T-helper 2 cell (primary cell): ENCODE measurements around the gene MVP.
A peak's percentile ranks its signal among the peaks of the same experiment; 100 is the strongest.
"Not testable (repeated sequence)": the region's sequence is repeated elsewhere in the genome, so short reads cannot be mapped to it uniquely, and the experiment has no call there.

ENCODE experiments used
- DNase-seq, 5 experiments: peaks; one replicate each; pipeline versions ENCODE4 v3.0.0 to v3.0.0-alpha.2; 2012 to 2022
- total RNA-seq, 2 donors: gene quantifications; one replicate each; lab custom pipeline; 2026; lab: John Stamatoyannopoulos, UW

MVP gene
- total RNA-seq: 152 to 201 reads per million in 2 donors

- DNase-seq: peak in 2 of 5 experiments; percentile 28 to 61
Observed at GRCh38 chr16:29820271-29820701, at the start of gene MVP. TSS of gene MVP (plus strand) at chr16:29820462. CDS start at chr16:29830550, 10,088 bp downstream.

DNA sequence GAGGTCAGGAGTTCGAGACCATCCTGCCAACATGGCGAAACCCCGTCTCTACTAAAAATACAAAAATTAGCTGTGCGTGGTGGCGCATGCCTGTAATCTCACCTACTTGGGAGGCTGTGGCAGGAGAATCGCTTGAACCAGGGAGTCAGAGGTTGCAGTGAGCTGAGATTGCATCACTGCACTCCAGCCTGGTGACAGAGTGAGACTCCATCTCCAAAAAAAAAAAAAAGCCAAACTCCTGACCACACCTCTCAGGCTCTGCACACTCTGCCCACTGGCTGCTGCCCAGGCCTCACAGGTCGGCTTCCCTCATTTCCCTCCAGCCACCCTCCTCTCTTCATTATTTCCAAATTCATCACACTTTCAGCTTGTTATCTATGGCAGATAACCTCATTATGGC is 47.9 kb upstream of the MVP start:
- not testable (repeated sequence) for DNase-seq

GRCh38 chr16:29774730-29775129 is 45.5 kb upstream of the MVP start:
- no peak for DNase-seq

DNA sequence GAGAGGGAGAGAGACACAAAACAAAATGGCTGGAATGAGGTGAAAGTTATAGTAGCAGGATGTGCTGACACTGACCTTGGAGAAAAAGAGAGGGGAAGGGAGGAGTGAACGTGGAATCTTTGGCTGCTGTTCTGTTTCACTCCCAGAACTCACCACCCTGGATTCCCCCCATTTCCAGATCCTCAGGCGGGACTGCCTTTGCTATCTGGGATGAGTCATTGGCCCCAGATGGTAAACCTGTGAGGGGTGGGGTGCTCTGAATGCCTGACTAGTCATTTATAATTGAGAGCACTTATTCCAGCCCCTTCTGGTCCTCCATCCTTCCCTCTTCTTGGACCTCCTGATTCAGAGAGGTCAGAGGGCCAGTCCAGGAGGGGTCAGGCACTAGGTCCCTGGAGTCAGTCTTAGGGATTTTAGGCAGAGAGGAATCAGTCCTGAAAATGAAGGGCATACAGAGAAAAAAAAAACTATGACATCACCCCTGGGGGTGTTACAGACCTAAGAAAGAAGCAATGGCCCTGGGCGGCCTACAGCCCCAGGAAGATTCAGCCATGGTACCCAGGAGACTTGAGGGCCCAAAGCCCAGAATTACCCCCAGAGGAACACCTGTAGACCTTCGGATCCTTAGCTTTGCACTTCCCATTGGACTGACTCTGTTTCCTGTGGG is 44.4 kb upstream of the MVP start:
- no peak for DNase-seq

DNA sequence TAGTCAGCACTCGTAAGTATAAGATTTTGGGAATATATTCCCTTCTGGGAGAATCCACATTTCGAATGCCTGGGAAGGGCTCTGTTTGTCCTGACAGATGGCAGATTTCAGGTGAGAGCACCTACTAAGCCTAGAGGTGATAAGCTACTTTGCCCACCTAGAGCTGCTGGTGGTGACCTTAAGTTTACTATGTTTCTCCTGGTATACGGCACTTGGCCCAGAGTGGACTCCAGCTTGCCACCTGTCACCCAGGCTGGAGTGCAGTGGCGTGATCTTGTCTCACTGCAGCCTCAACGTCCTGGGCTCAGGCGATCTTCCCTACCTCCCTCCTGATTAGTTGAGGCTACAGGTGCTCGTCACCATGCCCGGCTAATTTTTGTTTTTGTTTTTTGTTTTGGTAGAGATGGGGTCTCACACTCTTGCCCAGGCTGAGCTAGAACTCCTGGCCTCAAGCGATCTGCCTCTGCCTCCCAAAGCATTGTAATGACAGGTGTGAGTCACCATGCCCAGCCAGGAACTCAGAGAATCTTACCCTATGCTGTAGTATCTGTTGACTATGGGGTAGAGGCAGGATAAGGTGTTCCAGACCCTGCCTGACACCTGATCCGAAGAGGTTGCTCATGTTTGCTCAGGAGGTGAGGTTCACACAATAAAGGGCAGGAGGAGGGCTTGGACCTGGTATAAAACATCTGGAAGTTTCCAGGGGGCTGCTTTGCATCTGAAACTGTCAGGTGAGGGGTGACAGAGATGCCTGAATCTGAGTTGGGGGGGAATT is 42.5 kb upstream of the MVP start, which contains the start of gene ZG16:
ZG16 (plus strand) TSS at position 681 of the 775 bp plus-strand sequence. CDS start 1,011 bp downstream, outside the sequence.
- DNase-seq: no peak

DNA sequence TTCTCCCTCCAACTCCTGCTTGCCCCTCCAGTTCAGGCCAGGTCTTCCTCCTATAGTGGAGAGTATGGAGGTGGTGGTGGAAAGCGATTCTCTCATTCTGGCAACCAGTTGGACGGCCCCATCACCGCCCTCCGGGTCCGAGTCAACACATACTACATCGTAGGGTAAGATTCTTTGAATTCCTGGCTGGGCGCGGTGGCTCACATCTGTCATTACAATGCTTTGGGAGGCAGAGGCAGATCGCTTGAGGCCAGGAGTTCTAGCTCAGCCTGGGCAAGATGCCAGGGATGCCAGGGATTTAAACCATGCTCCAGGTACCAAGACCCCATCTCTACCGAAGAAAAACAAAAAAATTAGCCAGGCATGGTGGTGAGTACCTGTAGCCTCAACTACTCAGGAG is 40.8 kb upstream of the MVP start:
- DNase-seq: no peak

- not testable (repeated sequence) for DNase-seq
Observed at GRCh38 chr16:29783094-29783953, 36.9 kb upstream of the MVP start.

- DNase-seq: peak in 1 of 5 experiments; percentile 65
Observed at GRCh38 chr16:29784157-29784556, 36.1 kb upstream of the MVP start.

- DNase-seq: peak; percentile 40 to 80 (median 64)
Observed at GRCh38 chr16:29784901-29785500, 35.3 kb upstream of the MVP start.

- not testable (repeated sequence) for DNase-seq
Observed at GRCh38 chr16:29787155-29787554, 33.1 kb upstream of the MVP start.

DNA sequence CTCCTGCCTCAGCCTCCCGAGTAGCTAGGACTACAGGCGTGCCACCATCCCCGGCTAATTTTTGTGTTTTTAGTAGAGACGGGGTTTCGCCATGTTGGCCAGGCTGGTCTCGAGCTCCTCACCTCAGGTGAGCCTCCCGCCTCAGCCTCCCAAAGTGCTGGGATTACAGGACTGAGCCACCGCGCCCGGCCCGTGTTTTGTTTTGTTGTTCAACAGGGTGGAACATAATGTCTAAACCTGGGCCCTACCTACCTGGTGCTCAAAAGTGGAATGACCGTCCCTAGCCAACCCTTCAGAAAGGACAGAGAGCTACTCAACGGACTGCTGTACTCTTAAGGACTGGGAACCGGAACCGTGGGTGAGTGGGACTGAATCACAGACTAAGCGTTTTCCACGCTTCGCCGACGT is 30.5 kb upstream of the MVP start:
- DNase-seq: no peak

DNA sequence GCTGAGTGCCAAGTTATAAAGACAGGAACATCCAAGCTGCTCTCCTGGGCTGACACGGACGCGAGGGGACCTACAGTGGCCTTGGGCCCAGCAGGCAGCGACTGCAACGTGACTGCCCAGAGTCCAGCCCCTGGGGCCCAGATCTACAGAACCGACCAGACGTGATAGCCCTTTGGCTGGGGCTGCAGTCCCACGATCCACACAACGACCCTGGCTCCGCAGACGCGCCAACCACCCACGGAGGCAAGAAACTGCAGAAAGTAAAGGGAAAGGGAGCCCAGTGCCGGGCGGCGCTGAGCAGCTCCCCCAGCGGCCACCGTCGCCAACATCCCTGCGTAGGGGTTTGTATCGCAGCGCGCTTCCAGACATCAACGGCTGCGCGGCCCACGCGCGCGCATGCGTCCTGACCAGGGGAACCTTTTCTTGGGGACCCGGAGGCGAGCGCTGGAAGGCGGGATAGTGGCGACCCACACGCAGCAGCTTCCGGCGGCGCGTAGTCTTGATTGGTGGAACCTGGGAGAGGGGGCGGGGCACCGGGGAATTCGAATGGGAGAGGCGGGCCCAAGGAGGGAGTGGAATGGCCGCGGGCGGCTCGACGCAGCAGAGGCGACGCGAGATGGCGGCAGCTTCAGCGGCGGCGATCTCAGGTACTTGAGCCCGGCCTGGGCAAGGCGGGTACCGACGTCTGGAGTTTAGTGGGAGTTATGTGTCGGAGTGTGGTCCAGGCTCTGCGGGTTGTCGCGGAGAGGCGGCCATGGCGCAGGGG is 29.9 kb upstream of the MVP start, which contains the start of gene KIF22:
KIF22 (plus strand) TSS at position 569 of the 766 bp plus-strand sequence; CDS start at position 578, 9 bp downstream.
- DNase-seq: peak; percentile 99 to 100 (median 100)

DNA sequence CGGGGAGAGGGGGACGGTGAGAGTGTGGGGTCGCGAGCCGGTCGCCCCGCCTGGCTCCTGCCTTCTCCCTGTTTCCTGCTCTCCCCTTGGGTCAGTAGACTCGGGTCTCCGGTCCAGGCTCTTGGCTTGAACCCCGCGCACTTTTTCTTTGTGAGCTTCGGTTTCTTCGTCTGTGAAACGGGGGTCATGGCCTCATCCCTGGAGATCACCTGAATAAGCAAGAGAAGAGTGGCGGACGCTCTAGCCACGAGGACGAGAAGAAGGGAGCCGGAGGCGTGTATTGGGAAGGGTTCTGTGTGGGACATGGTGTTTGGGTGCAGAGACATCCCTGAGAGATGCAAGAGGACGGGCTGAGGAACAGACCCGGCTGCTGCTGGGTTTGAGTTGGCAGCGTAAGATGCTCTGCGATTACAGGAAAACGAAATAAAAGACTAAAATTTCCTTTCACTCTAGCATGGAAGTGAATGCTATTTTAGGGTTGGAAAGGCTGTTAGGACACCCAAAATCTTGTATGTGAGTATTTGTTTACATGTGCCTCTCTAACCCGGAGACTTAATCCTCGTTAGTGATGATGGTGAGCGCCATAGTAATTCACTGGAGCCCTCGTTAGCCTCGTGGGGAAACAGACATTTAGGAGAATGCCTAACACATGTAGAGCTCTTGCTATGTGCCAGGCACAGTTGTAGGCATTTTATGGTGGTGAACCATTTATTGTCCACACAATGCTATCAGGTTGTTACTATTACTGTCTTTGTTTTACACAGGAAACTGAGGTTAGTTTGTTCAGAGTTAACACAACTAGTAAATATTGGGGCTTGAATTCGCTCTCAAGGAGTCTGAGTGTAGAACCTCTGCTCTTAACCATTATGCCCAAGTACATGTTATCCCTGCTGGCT is 29.1 kb upstream of the MVP start:
- peak in 1 of 5 experiments; percentile 55 for DNase-seq

- no peak for DNase-seq
Observed at GRCh38 chr16:29791845-29792807, 28.1 kb upstream of the MVP start.

GRCh38 chr16:29793153-29793552 is 27.1 kb upstream of the MVP start:
- DNase-seq: not testable (repeated sequence)

- DNase-seq: no peak
Observed at GRCh38 chr16:29794231-29794710, 26.0 kb upstream of the MVP start.

- DNase-seq: no peak
Observed at GRCh38 chr16:29802416-29802935, 17.8 kb upstream of the MVP start.

- DNase-seq: no peak
Observed at GRCh38 chr16:29804020-29804419, 16.2 kb upstream of the MVP start.
